ENCODE data around the gene C1QL1.
A peak's percentile ranks its signal among the peaks of the same experiment; 100 is the strongest.

C1QL1 gene

GRCh38 chr17:44952946-44953475, 15.1 kb downstream of the C1QL1 start:
- TF ChIP-seq POLR2AphosphoS5 (IDR thresholded peaks at IDR 0.05; ENCODE audit: low read depth, low read length) (no peak), REST (IDR thresholded peaks at IDR 0.05; ENCODE audit: insufficient read depth in 1 of 2, low read depth in 2 of 2, low read length in 2 of 2) (no peak), SIN3A (IDR thresholded peaks at IDR 0.05; ENCODE audit: borderline replicate concordance, insufficient read depth, low read length) (no peak), FOXP2 (optimal IDR thresholded peaks at IDR 0.05; ENCODE audit: borderline replicate concordance, extremely low read depth, extremely low read length, insufficient read depth) (no peak), TAF1 (IDR thresholded peaks at IDR 0.05; ENCODE audit: borderline replicate concordance, insufficient read depth, low read length) (no peak)

- TF ChIP-seq FOXP2 (optimal IDR thresholded peaks at IDR 0.05; ENCODE audit: borderline replicate concordance, extremely low read depth, extremely low read length, insufficient read depth) (no peak), SIN3A (IDR thresholded peaks at IDR 0.05; ENCODE audit: borderline replicate concordance, insufficient read depth, low read length) (no peak), TAF1 (IDR thresholded peaks at IDR 0.05; ENCODE audit: borderline replicate concordance, insufficient read depth, low read length) (no peak), POLR2AphosphoS5 (IDR thresholded peaks at IDR 0.05; ENCODE audit: low read depth, low read length) (no peak), REST (IDR thresholded peaks at IDR 0.05; ENCODE audit: insufficient read depth in 1 of 2, low read depth in 2 of 2, low read length in 2 of 2) (no peak)
Measured at GRCh38 chr17:44948315-44948795, 19.7 kb downstream of the C1QL1 start.

DNA sequence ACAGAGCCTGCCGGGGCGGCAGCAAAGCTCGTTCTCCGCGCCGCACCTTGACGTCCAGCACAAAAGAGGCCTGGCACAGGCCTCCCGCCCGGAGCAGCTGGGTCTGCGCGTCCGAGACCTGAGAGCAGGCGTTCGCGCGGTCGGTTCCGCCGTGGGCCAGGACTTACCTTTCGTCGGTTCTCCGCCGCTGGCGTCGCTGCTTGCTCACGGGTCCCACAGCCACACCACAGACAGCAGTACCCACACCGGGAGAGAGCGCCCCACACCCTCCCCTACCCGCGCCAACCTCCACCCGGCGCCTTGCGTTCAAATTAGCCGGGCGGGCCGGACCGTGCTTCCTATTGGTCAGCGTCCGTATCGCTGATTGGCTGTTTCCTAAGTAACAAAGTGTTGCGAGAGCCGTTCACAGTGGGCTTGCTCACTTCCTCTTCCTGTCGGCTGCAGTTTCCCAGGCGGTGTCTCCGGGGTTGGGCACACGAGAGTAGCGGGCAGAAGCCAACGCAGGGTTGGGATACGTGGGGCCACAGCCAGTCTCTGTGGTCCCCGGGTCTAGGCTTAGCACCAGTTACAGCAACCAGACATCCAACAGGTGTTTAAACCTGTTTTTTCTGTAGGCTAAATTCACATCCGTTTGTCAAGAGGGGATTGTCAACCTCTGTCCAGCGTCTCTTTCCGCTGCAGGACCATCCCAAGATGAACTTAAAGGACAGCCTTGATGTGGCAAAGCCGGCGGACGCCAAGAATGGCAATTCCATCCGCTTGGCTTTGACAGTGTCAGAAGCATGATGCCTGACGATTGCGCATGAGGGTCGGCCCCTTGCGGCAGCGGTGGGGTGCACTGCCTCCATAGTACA, 20.4 kb downstream of the C1QL1 start, which contains the start of gene KIF18B:
Gene KIF18B, minus strand, starts transcription at position 313 of the 854 bp plus-strand sequence. CDS start 11,429 bp downstream, outside the sequence.
- TF ChIP-seq REST (IDR thresholded peaks at IDR 0.05; ENCODE audit: insufficient read depth in 1 of 2, low read depth in 2 of 2, low read length in 2 of 2) (peak; percentile 16 to 85; a peak in 3 of 4 replicates), SIN3A (IDR thresholded peaks at IDR 0.05; ENCODE audit: borderline replicate concordance, insufficient read depth, low read length) (no peak; the same call in 1 of the 2 replicates), TAF1 (IDR thresholded peaks at IDR 0.05; ENCODE audit: borderline replicate concordance, insufficient read depth, low read length) (peak; percentile 96), POLR2AphosphoS5 (IDR thresholded peaks at IDR 0.05; ENCODE audit: low read depth, low read length) (peak; percentile 96), FOXP2 (optimal IDR thresholded peaks at IDR 0.05; ENCODE audit: borderline replicate concordance, extremely low read depth, extremely low read length, insufficient read depth) (peak; percentile 55)

- no peak for TF ChIP-seq REST (IDR thresholded peaks at IDR 0.05; ENCODE audit: insufficient read depth in 1 of 2, low read depth in 2 of 2, low read length in 2 of 2)
- TF ChIP-seq SIN3A (IDR thresholded peaks at IDR 0.05; ENCODE audit: borderline replicate concordance, insufficient read depth, low read length) = no peak
- TF ChIP-seq FOXP2 (optimal IDR thresholded peaks at IDR 0.05; ENCODE audit: borderline replicate concordance, extremely low read depth, extremely low read length, insufficient read depth) = no peak
- TF ChIP-seq TAF1 (IDR thresholded peaks at IDR 0.05; ENCODE audit: borderline replicate concordance, insufficient read depth, low read length) = no peak
- no peak for TF ChIP-seq POLR2AphosphoS5 (IDR thresholded peaks at IDR 0.05; ENCODE audit: low read depth, low read length)
Measured at GRCh38 chr17:44942456-44942855, 25.6 kb downstream of the C1QL1 start.

All from PFSK-1 (cell line).